ENCODE measurements around the gene PICK1.
A peak's percentile ranks its signal among the peaks of the same experiment; 100 is the strongest.

The PICK1 gene

DNA sequence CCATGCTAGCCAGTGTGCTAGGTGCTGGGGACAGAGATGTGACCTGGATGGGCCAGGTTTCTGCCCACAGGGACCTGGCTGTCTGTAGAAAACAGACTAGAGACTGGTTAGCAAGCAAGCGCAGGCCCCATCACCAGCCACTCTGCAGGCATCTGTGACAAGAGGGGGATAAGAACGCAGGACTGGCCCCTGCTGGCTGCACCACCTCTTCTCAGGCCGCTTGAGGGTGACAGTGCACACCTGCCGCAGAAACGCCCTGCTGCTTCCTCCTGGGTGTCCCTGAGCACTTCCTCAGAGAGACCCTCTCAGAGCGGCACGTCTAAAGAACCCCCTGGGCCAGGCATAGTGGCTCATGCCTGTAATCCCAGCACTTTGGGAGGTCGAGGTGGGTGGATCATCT is 5.9 kb upstream of the PICK1 start:
- DNase-seq, result no peak

- peak; percentile 74 for DNase-seq
Measured at GRCh38 chr22:38051900-38052862, 5.0 kb upstream of the PICK1 start.

- no peak for DNase-seq
Measured at GRCh38 chr22:38062791-38063190, 5.6 kb downstream of the PICK1 start.

GRCh38 chr22:38065539-38065938 is 8.3 kb downstream of the PICK1 start:
- DNase-seq, result no peak

DNA sequence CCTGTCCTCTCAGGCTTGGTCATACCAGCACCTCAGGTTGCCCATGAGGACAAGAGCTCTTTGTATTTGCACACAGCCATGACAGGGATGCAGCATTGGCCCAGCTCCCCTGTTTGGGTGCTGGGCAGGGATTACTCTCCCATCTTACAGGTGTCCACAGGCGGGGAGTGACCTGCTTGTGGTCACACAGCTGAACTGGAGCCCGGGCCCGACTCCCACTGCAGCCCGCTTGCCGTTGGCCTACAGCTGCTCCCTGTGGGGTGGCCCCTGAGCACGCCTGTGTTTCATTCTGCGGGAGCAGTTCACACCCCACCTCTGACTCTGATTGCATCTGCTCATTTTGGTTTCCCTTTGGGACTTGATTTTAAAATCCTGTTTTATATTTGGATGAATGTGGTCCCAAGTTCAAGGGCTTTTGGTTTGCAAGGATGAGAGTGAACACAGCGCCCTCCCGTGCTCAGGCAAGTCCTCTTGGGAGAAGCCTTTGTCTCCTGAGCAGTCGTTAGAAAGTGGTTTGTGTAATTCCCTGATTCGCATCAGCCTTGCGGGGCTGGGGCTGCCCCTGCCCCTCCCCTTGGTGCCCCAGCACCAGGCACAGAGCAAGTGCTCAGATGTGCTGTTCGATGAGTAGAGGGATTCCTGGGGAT is 9.3 kb downstream of the PICK1 start:
- no peak for DNase-seq

DNA sequence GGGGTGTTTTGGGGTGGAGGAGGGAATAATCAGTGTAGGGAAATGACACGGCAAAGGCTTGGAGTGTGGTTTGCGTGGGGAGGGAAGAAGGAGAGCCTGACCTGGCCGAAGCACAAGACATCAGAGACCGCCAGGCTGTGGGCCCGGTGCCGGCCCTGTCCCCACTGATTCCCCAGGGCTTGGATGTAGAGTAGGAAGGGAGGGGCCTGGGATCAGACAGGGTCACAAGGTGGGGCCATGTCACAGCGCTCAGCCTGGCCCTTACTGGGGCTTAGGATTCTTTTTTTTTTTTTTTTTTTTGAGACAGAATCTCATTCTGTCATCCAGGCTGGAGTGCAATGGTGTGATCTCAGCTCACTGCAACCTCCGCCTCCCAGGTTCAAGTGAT is 9.8 kb downstream of the PICK1 start:
- no peak for DNase-seq

DNA sequence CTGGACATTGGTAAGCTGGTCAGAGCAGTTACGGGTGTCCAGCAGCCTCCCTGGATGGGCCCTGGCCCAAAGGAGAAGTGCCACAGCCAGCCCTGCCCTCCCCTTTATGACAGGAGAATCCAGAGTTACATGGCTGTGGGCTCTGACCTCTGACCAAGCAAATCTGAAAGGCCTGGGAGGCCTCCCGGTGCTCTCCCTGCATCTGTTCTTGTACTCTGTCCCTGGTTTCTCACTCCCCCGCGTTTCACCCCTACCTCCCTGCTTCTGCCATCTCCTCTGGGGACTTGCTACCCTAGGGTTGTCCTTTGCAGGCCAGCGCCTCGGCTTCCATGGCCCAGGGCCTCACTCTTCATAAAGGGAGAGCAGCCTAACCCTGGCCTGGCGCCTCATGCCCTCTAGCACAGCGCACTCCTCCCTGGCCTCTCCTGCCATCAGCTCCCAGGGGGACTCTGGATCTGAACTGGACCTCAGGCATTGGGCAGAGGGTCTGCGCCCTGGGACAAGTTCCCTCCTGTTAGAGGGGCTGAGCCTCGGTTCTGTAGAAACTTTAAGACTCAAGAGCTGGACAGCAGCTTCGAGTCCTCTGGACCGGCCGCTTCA is 10.7 kb downstream of the PICK1 start:
- DNase-seq, result no peak

DNA sequence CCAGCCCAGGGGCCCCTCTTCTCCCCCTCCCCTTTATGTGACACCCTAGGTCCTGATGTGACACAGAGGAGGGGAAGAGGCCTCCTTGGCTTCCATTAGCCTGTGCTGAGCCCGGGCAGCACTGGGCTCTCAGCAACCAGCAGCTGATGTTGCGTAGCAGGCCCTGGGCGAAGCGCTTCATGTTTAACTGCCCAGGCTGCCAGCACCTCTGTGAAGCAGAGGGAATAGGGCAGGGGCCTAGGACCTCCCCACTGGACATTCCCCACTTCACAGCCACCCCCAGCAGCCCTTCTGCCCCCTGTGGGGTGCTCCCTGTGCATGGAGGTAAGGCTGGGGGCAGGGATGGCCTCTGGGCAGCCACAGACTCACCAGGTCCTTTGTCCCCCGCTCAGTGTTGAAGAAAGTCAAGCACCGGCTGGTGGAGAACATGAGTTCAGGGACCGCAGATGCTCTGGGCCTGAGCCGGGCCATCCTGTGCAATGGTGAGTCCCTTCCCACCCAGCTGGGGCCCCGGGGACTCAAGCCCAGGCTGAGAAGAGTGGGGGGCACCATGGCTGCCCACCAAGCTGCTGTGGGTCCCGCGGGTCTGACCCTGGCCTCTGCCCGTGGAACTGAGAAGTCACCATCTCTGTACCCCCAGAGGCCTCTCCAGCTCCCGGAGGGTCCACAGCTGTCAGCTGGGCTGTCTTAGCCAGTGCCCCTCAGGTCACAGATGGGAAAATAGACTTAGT is 11.6 kb downstream of the PICK1 start:
- no peak for DNase-seq

DNA sequence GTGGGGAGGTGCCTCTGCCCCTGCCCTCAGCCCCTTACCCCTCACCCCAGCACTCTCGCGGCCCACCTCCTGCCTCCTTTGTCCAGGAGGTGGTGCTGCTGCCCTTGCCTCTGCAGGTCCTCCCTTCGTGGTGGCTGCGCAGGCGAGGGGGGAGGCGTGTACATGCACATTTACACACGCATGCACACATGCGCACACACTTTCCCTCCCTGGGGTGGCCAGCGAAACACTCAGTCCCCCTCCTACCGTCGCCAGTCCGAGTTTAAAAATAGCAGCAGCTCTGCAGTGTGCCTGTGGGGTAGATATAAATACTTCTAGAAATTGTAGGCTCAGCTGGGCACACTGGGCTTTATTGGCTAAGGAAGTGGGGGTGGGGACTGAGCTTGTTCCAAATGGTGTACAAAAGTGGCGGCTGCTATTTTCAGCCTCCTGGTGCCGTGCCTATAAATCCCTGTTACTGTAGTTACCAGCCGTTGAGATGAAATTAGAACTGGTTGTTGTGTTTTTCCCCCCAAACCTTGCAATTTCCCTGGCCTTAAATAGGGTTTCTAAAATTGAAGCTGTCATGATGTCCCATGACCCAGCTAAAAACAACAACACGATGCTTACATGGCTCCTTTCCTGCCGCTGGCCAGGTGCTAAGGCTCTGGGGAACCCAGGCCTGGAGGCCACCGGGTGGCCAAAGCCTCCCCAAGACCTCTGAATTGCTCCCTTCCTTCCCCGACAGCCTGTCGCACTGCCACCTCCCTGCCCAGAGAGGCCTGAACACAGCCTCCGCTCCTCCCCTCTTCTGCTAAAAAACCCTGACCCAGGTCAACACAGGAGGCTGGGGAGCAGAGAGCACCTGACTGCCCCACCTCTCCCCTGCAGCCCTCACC is 12.4 kb downstream of the PICK1 start:
- DNase-seq, result peak; percentile 25

GRCh38 chr22:38070250-38070921 is 13.2 kb downstream of the PICK1 start:
- no peak for DNase-seq

GRCh38 chr22:38071421-38072321 is 14.5 kb downstream of the PICK1 start:
- DNase-seq, result no peak

DNA sequence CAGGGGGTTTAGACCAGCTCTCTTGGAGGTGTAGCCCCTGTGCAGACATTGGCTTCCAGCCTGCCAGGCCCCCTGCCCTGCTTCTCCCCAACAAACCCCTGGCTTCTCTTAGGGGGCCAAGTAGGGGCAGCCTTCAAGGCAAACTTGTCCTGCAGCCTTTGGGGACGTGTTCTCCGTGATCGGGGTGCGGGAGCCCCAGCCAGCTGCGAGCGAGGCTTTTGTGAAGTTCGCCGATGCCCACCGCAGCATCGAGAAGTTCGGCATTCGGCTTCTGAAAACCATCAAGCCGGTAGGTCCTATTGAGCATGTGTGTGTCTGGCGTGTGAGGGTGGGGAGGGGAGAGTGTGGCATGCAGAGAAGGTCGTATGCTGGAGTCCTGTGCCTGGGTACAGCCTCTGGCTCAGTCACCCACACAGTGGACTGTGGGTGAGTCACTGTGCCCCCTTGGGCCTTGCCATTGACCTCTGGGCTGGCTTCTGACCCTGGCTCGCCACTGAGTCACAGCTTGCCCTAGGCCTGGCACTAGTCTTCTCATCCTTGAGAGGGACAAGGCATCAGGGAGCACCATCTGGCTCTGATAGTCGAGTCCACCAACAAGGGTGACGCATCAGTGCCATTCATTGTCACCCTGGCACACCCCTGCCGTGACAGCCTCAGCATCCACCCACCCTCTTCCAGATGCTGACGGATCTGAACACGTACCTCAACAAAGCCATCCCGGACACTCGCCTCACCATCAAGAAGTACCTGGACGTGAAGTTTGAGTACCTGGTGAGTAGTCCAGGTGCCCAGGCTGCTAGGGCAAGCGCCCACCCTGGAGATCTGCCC is 15.3 kb downstream of the PICK1 start:
- no peak for DNase-seq

DNA sequence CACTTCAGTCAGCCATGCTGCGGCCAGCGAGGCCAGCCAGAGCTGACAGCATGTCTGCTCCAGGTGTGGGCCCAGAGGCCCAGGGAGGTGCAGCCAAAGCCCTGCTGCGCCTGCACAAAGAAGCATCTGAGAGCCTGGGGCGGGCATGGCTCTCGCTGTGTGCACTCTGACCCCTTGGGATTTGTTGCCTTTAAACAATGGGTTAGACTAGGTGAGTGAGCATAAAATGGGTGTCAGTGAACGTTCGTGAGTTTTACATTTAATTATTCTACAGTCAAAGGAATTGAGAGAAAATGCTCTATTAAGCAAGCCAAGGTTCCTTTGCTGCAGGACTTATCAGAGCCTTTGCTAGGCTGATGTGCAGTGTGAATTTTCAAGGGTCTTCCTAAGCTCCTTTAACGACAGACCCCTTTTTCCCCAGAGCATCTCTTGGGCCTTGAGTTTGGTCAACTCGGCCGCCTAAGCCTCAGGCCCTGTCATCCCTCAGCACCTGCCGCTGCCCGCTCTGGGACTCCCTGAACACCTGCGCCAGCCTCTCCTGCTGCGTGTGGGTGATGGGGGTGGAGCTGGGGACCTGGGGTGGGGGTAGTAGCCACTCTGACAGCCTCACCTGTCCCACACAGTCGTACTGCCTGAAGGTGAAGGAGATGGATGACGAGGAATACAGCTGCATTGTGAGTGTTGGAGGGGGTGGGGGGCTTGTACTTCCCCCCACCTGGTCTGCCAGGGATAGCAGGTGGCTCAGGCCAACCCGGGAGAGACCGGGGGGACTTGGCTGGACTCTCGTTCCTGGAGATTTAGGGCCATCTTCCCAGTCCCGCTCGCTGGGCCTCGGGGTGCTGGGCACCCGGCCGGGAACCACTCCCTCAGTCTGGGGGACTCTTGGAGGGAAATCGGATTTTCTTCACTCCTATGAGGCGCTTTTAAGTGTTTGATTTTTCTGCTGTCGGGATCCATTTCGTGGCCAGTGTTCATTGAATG is 16.2 kb downstream of the PICK1 start:
- no peak for DNase-seq

- DNase-seq, result peak; percentile 34
Measured at GRCh38 chr22:38074181-38075104, 17.2 kb downstream of the PICK1 start.

- DNase-seq, result no peak
Measured at GRCh38 chr22:38075105-38075825, 18.1 kb downstream of the PICK1 start.

DNA sequence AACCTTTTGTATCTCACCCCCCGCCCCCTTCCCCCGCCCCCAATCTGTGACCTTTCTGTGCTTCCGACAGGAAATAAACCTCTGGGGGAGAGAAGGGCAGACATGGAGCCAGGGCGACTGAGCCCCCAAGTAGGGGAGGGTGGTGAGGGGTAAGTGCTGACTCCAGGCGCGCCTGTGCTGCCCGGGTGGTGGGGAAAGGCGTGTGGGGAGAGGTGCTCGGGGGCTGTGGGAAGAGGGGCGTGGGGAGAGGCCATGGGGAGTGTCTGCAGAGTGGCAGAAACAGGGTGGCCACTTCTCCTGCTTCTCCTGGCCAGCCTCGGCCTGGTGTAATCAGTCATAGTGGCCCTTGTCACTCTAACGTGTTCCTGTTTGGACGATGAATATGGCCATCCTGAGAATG is 18.8 kb downstream of the PICK1 start:
- no peak for DNase-seq
